Effector memory CD8-positive, alpha-beta T cell (primary cell): ENCODE results near the gene RBP4.
"Not testable (repeated sequence)": the region's sequence is repeated elsewhere in the genome, so short reads cannot be mapped to it uniquely, and the experiment has no call there.

Source experiments
- ATAC-seq: fragments of 150-1000 bp; cut with Tn5 transposase; replicated peaks from 2 replicates; pipeline ENCODE4 v1.10.0; 2021; ENCODE audit warnings: mild to moderate bottlenecking, moderate library complexity
- DNase-seq, 3 experiments: peaks; one replicate each; pipeline ENCODE4 v3.0.0; 2021
- H3K27ac Mint-ChIP-seq, 2 donors: one replicate each; pipeline ENCODE4 v1.8.0; 2022; ENCODE audit warnings: mild to moderate bottlenecking in 2 of 2, mixed read lengths in 2 of 2, moderate library complexity in 2 of 2
- H3K27me3 Mint-ChIP-seq, 2 donors: one replicate each; pipeline ENCODE4 v1.8.0; 2022; ENCODE audit warnings: mixed read lengths in 2 of 2
- H3K36me3 Mint-ChIP-seq: one replicate; pipeline ENCODE4 v1.8.0; 2022; ENCODE audit warnings: mild to moderate bottlenecking, moderate library complexity, mixed read lengths; ENCODE audit not compliant: insufficient read depth
- H3K4me1 Mint-ChIP-seq, 2 donors: one replicate each; pipeline ENCODE4 v1.8.0; 2022; ENCODE audit warnings: low read depth in 2 of 2, mixed read lengths in 2 of 2
- H3K4me3 Mint-ChIP-seq, 2 donors: one replicate each; pipeline ENCODE4 v1.8.0; 2022; ENCODE audit warnings: mild to moderate bottlenecking in 2 of 2, mixed read lengths in 2 of 2, moderate library complexity in 2 of 2
- H3K9me3 Mint-ChIP-seq, 2 donors: one replicate each; pipeline ENCODE4 v1.8.0; 2022; ENCODE audit warnings: mixed read lengths in 2 of 2

The RBP4 gene

DNA sequence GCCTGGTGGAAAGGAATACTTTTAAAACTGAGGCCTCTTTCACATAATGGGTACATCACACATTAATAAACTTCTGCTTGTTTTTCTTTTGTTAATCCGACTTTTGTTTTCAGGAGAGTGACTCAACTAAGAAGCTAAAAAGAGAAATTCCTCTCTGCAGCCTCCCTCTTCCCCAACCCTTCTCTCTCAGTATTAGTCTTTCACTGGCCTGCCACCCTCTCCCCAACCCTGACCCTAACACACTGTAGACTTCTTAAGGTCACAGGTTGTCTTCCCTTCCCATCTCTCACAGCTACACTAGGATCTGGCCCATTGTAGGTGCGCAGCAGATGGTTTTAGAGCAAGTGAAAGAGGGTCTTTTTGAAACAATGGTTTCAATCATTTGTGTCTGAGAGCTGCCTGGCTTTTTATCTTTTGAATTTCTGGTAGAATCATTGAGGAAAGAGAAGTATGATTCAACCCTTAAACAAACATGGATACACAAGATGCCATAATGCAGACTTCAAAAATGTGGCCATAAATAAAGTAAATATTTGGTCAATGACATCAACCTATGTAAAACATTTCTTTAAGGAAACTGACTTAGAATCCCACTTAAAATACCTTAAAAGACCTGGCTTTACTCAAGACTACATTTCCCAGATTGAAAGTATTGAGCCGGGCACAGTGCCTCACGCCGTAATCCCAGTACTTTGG is 52.5 kb downstream of the RBP4 start:
- Mint-ChIP-seq H3K27ac (no peak overlapping the region), H3K27me3 (peaks cover 20% of the 10 kb centered on the region in 2 donors), H3K4me1 (no peaks in the 10 kb centered on the region), H3K4me3 (no peak overlapping the region), H3K9me3 (no peaks in the 10 kb centered on the region), H3K36me3 (no peaks in the 10 kb centered on the region)
- DNase-seq (no peak), ATAC-seq (no peak)

GRCh38 chr10:93547522-93547921 is 53.5 kb downstream of the RBP4 start:
- no peak overlapping the region for H3K4me3 Mint-ChIP-seq
- peaks cover 0 to under 1% of the 10 kb centered on the region in 2 donors for H3K4me1 Mint-ChIP-seq
- no peak overlapping the region for H3K27ac Mint-ChIP-seq
- DNase-seq (no peak), ATAC-seq (no peak)
- H3K9me3 Mint-ChIP-seq: no peaks in the 10 kb centered on the region
- peaks cover 20% of the 10 kb centered on the region in 2 donors for H3K27me3 Mint-ChIP-seq
- no peaks in the 10 kb centered on the region for H3K36me3 Mint-ChIP-seq

GRCh38 chr10:93546995-93547394 is 54.0 kb downstream of the RBP4 start:
- ATAC-seq, H3K36me3 Mint-ChIP-seq, H3K27ac Mint-ChIP-seq, H3K4me3 Mint-ChIP-seq, H3K4me1 Mint-ChIP-seq, H3K9me3 Mint-ChIP-seq, DNase-seq: not testable (repeated sequence)
- peaks cover 20% of the 10 kb centered on the region in 2 donors for H3K27me3 Mint-ChIP-seq

- DNase-seq (no peak), ATAC-seq (no peak)
- Mint-ChIP-seq H3K27ac (no peak overlapping the region), H3K36me3 (no peaks in the 10 kb centered on the region), H3K27me3 (peaks cover 22 to 24% of the 10 kb centered on the region in 2 donors), H3K4me1 (peaks cover 0 to 2% of the 10 kb centered on the region in 2 donors), H3K9me3 (no peaks in the 10 kb centered on the region), H3K4me3 (no peak overlapping the region)
Observed at GRCh38 chr10:93542358-93542791, 58.7 kb downstream of the RBP4 start.
